ENCODE results near the gene PDE6A. TPM values are rescaled to one million over a fixed set of nuclear protein-coding genes. Genes with fewer than 3 reads are reported as not detected.

PDE6A gene
- total RNA-seq, 1 donor from 2014 or later = not detected

DNA sequence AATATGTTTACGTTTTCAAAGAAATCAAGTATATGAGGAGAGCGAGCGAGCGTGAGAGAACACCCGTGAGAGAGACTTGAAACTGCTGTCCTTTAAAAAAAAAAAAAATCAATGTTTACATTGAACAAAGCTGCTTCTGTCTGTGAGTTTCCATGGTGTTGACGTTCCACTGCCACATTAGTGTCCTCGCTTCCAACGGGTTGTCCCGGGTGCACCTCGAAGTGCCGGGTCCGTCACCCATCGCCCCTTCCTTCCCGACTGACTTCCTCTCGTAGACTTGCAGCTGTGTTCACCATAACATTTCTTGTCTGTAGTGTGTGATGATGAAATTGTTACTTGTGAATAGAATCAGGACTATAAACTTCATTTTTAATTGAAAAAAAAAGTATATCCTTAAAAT, 97.0 kb downstream of the PDE6A start:
- no peaks in the 10 kb centered on the region for H3K9me3 Mint-ChIP-seq
- CTCF ChIA-PET = interaction anchor here (0.6 kb wide), 1 partner anchor 180 kb away, joined by 3 read pairs; no protein-coding TSS in a partner anchor
- peaks cover 56% of the 10 kb centered on the region for H3K36me3 Mint-ChIP-seq (ENCODE audit: low read depth)

DNA sequence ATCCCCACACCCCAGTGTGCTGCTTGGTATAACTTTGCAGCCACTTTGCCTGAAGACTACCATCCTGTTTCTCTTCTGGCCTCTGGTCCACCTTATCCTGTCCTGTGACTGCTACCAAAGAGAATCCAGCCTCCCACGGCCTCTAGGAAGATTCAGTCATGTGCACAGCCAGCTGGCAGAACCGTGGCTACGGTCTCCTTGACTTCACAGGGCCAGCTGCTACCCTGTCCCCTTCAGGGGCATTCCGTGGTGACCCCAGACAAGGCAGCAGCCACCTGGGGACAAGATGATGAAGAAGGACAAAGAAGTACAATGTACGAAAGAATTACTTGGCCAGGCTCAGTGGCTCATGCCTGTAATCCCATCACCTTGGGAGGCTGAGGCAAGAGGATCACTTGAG, 98.6 kb downstream of the PDE6A start:
- ChIA-PET CTCF (interaction anchor here (0.9 to 1.7 kb wide), 2 partner anchors 9 to 12 kb away, joined by 3 to 5 read pairs; no protein-coding TSS in a partner anchor), POLR2A (no interaction called here)
- intact Hi-C loops (cut with micrococcal nuclease) = no loop called here
- H3K27me3 Mint-ChIP-seq = no peaks in the 10 kb centered on the region
- H3K4me3 Mint-ChIP-seq = no peak overlapping the region
- peaks cover 63% of the 10 kb centered on the region for H3K36me3 Mint-ChIP-seq (ENCODE audit: low read depth)
- DNase-seq (no peak), ATAC-seq (ENCODE audit: low read depth) (no peak)
- no peak overlapping the region for H3K27ac Mint-ChIP-seq
- no peaks in the 10 kb centered on the region for H3K9me3 Mint-ChIP-seq
- no peaks in the 10 kb centered on the region for H3K4me1 Mint-ChIP-seq
- TF ChIP-seq, protein P1, sequence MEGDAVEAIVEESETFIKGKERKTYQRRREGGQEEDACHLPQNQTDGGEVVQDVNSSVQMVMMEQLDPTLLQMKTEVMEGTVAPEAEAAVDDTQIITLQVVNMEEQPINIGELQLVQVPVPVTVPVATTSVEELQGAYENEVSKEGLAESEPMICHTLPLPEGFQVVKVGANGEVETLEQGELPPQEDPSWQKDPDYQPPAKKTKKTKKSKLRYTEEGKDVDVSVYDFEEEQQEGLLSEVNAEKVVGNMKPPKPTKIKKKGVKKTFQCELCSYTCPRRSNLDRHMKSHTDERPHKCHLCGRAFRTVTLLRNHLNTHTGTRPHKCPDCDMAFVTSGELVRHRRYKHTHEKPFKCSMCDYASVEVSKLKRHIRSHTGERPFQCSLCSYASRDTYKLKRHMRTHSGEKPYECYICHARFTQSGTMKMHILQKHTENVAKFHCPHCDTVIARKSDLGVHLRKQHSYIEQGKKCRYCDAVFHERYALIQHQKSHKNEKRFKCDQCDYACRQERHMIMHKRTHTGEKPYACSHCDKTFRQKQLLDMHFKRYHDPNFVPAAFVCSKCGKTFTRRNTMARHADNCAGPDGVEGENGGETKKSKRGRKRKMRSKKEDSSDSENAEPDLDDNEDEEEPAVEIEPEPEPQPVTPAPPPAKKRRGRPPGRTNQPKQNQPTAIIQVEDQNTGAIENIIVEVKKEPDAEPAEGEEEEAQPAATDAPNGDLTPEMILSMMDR (IDR thresholded peaks at IDR 0.05) = no peak

More for the DNA sequence above, 97.0 kb downstream of the PDE6A start:
- DNase-seq (no peak), ATAC-seq (ENCODE audit: low read depth) (no peak)
- TF ChIP-seq, protein P1 (IDR thresholded peaks at IDR 0.05) = no peak
- POLR2A ChIA-PET = no interaction called here
- Mint-ChIP-seq H3K27ac (no peak overlapping the region), H3K4me1 (no peaks in the 10 kb centered on the region), H3K27me3 (no peaks in the 10 kb centered on the region), H3K4me3 (no peak overlapping the region)
- intact Hi-C loops (cut with micrococcal nuclease) = no loop called here

GRCh38 chr5:149845601-149846000, 99.0 kb downstream of the PDE6A start:
- no peak for DNase-seq
- Mint-ChIP-seq H3K36me3 (ENCODE audit: low read depth) (peaks cover 63% of the 10 kb centered on the region), H3K27me3 (no peaks in the 10 kb centered on the region), H3K27ac (no peak overlapping the region), H3K9me3 (no peaks in the 10 kb centered on the region), H3K4me3 (no peak overlapping the region), H3K4me1 (no peaks in the 10 kb centered on the region)
- intact Hi-C loops (cut with micrococcal nuclease) = no loop called here
- ChIA-PET CTCF (interaction anchor here (0.9 to 1.7 kb wide), 2 partner anchors 10 to 12 kb away, joined by 3 to 5 read pairs; no protein-coding TSS in a partner anchor), POLR2A (no interaction called here)
- TF ChIP-seq, protein P1 (IDR thresholded peaks at IDR 0.05) = no peak
- ATAC-seq (ENCODE audit: low read depth) = no peak

- Mint-ChIP-seq H3K27ac (no peak overlapping the region), H3K36me3 (ENCODE audit: low read depth) (peaks cover 47% of the 10 kb centered on the region), H3K4me3 (no peak overlapping the region), H3K9me3 (no peaks in the 10 kb centered on the region), H3K4me1 (no peaks in the 10 kb centered on the region), H3K27me3 (no peaks in the 10 kb centered on the region)
- TF ChIP-seq, protein P1 (IDR thresholded peaks at IDR 0.05) = no peak
- CTCF ChIA-PET = interaction anchor here (2.6 kb wide), 1 partner anchor 11 kb away, joined by 9 read pairs; no protein-coding TSS in a partner anchor
- POLR2A ChIA-PET = no interaction called here
- ATAC-seq (ENCODE audit: low read depth) (no peak), DNase-seq (no peak)
- intact Hi-C loops (cut with micrococcal nuclease) = no loop called here
Measured at GRCh38 chr5:149841851-149842793, 102.5 kb downstream of the PDE6A start.

DNA sequence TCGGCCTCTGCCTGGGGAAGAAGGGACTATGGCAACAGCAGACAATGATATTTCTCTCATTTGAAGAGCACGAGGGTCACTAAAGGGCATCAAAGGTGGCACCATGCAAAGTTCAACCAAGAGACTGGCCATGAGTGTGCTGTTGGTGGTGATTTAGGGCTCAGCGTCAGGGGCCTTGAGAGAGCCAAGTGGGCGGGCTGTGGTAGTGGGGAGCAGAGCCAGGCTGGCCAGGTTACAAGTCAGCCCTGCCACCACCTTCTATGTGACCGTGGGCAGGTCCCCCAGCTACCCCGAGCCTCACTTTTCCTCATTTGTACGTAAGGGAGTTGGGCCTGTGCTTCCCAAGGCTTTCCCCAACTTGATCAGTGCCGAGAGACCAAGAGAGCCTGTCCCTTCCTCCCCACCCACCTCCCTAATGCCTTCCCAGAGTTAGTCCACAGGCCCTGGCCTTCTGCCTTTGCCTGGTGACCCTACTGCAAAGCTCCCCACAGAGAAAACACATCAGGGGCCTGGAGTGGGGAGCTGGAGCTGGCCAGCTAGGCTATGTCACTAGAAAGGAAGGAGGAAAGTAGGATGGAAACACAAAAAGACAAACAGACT, 104.3 kb downstream of the PDE6A start:
- H3K27ac Mint-ChIP-seq = no peak overlapping the region
- ChIA-PET CTCF (interaction anchor here (2.6 kb wide), 1 partner anchor 9 kb away, joined by 9 read pairs; no protein-coding TSS in a partner anchor), POLR2A (no interaction called here)
- DNase-seq (no peak), ATAC-seq (ENCODE audit: low read depth) (no peak)
- no peaks in the 10 kb centered on the region for H3K4me1 Mint-ChIP-seq
- TF ChIP-seq, protein P1 (IDR thresholded peaks at IDR 0.05) = no peak
- H3K27me3 Mint-ChIP-seq = no peaks in the 10 kb centered on the region
- H3K9me3 Mint-ChIP-seq = no peaks in the 10 kb centered on the region
- intact Hi-C loops (cut with micrococcal nuclease) = no loop called here
- no peak overlapping the region for H3K4me3 Mint-ChIP-seq
- H3K36me3 Mint-ChIP-seq (ENCODE audit: low read depth) = peaks cover 36% of the 10 kb centered on the region
